Activated naive CD8-positive, alpha-beta T cell (primary cell): ENCODE results near the gene AKAP14.
"Not testable (repeated sequence)": the region's sequence is repeated elsewhere in the genome, so short reads cannot be mapped to it uniquely, and the experiment has no call there.

Experiments used
- H3K27ac Mint-ChIP-seq: one replicate; pipeline ENCODE4 v1.8.0; 2021; ENCODE audit warnings: mixed read lengths
- H3K27me3 Mint-ChIP-seq: one replicate; pipeline ENCODE4 v1.8.0; 2021; ENCODE audit warnings: mixed read lengths
- H3K36me3 Mint-ChIP-seq: one replicate; pipeline ENCODE4 v1.8.0; 2021; ENCODE audit warnings: mixed read lengths
- H3K4me1 Mint-ChIP-seq: one replicate; pipeline ENCODE4 v1.8.0; 2021; ENCODE audit warnings: low read depth, mixed read lengths
- H3K4me3 Mint-ChIP-seq: one replicate; pipeline ENCODE4 v1.8.0; 2021; ENCODE audit warnings: mild to moderate bottlenecking, mixed read lengths
- H3K9me3 Mint-ChIP-seq: one replicate; pipeline ENCODE4 v1.8.0; 2021; ENCODE audit warnings: low read depth, mixed read lengths

Gene AKAP14

DNA sequence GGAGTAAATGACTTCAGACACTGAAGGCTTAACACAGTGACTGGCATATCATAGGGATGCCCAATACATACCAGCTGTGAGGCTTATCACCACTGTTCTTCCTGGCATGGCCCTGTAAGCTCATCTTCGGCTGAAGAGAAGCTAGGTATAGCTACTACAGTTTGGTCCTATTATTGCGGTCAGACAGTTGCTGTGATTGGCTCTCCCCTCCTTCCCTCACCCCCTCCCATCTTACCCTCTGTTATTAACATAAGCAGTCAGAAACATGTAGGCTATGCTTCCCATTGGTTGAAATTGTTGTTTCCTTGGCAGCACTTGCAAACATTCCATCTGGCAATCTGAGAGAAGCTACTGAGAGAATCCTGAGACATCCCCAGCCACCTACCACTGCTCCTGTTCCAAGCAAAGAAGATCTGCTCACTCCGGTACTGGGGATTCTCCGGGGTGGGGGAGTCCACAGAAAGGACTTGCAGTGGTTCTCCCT, at the start of gene AKAP14:
Gene AKAP14, plus strand, starts transcription at position 51 of the 484 bp plus-strand sequence. CDS start 7,331 bp downstream, outside the sequence.
- H3K36me3 Mint-ChIP-seq, result no peaks in the 10 kb centered on the region

DNA sequence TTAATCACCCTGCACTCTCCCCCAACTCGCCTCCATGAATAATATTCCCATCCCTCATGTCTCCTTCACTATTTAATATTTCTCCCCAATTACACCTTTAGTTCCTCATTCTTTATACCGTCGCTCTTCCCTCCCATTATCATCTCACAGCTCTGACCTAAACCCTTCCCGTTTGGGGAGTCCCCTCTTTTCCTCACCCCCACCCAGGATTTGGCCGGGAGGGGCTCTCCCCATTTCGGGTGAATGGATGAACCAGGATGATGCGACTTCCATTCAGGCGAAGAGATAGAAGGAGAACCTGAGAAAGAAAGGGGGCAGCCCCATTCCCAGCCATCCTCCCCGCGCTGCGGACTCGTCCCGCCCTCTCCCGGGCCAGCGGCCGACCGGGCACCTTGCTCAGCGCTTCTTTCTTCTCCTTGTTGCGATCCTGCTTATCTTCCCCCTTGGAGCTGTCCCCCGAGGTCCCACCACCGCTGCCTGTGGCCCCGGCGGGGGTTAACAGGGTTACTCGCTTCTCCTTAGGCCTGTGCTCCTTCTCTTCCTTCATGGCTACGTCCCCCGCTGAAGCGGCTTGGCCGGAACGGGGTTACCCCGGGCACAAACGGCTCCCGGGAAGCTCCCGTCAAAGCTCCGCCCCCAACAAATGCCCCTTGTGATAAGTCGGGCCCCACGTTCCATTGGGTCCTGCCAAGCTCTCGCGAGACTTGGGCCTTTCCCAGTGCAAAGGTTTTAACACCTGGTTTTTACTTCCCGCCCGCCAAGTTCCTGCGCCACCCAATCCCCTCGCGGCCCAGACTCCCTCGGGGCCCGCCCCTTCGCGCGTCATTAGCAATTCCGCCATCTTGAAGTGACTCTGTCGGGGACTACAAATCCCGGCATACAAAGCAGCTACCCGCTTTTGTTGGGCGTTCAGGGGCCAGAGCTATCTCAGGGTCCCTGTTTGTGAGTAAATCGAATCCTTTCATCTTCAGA, 43.0 kb upstream of the AKAP14 start, which contains the start of gene UPF3B:
Gene UPF3B, minus strand, starts transcription at position 582 of the 972 bp plus-strand sequence. Its CDS starts 35 bp downstream, at position 547.
- H3K27me3 Mint-ChIP-seq, result no peaks in the 10 kb centered on the region
- H3K9me3 Mint-ChIP-seq, result no peaks in the 10 kb centered on the region
- peak within 1 kb of the TSS; percentile 99 for H3K4me3 Mint-ChIP-seq
- H3K36me3 Mint-ChIP-seq, result no peaks in the 10 kb centered on the region
- peaks cover 18% of the 10 kb centered on the region for H3K4me1 Mint-ChIP-seq
- peak within 1 kb of the TSS; percentile 95 for H3K27ac Mint-ChIP-seq

More for the DNA sequence above, at the start of gene AKAP14:
- H3K4me1 Mint-ChIP-seq, result peaks cover 3% of the 10 kb centered on the region
- no peaks in the 10 kb centered on the region for H3K27me3 Mint-ChIP-seq
- H3K4me3 Mint-ChIP-seq, result no peak within 1 kb of the TSS
- H3K27ac Mint-ChIP-seq, result no peak within 1 kb of the TSS
- no peaks in the 10 kb centered on the region for H3K9me3 Mint-ChIP-seq

DNA sequence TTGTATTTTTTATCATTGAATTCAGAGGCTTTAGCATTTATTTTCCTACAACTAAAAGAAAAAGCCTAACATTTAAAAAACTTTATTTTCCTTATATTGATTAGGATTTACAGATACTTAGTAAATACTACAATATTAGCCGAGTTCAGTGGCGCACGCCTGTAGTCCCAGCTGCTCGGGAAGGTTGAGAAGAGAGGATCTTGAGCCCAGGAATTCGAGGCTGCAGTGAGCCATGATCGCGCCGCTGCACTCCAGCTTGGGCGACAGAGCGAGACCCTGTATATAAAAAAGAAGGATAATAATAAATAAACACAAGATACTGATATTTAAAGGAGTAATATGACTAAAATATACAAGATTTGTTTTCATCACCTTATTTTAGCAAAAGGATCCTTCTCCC, 42.2 kb upstream of the AKAP14 start:
- Mint-ChIP-seq H3K9me3 (no peaks in the 10 kb centered on the region), H3K4me1 (peaks cover 18% of the 10 kb centered on the region), H3K4me3 (no peak overlapping the region), H3K27ac (peak overlapping the region; percentile 95), H3K36me3 (no peaks in the 10 kb centered on the region), H3K27me3 (no peaks in the 10 kb centered on the region)

DNA sequence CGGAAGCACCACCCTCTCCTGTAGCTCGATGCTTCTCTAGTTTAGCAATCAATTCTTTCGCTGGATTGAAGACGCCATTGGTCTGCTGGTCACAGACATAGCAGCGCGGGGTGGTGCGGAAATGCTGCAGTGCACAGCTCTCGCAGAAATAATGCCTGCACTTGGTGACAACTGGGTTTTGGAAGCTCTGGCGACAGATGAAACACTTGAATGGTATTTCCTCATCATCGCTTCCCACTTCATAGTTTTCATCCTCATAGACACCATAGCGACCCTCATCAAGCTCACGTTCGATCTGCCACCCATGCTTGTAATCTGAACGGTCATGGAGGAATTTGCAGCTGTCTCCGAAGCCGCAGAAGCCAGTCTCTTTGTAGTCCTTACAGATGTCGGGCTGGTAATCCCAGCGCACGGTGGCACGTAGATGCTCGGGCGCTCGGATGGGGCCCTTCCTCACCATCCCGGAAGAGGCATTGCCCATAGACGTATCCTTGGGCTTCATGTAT, 25.0 kb upstream of the AKAP14 start:
- Mint-ChIP-seq H3K27me3 (no peaks in the 10 kb centered on the region), H3K9me3 (no peaks in the 10 kb centered on the region), H3K4me1 (peaks cover 15% of the 10 kb centered on the region), H3K4me3 (peak overlapping the region; percentile 100), H3K36me3 (no peaks in the 10 kb centered on the region), H3K27ac (peak overlapping the region; percentile 99)

DNA sequence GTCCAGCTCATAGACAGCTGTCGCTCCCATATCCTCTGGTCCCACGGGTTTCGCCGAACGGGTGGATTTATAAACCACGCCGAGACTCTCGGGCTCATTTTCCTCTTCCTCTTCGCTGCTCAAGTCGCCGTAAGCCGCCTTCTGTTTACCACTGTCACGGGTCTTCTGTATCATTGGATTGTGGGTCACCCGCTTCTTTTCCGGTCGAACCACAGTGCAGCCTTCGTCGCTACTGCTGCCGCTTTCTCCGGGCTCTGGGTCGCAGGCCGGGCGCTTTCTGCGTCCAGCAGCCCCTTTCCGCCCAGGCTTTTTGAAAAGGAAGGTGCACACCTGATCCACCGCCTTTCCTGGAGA, 24.5 kb upstream of the AKAP14 start:
- Mint-ChIP-seq H3K4me1 (peaks cover 18% of the 10 kb centered on the region), H3K9me3 (no peaks in the 10 kb centered on the region), H3K27me3 (no peaks in the 10 kb centered on the region), H3K27ac (peak overlapping the region; percentile 99), H3K36me3 (no peaks in the 10 kb centered on the region), H3K4me3 (peak overlapping the region; percentile 100)

DNA sequence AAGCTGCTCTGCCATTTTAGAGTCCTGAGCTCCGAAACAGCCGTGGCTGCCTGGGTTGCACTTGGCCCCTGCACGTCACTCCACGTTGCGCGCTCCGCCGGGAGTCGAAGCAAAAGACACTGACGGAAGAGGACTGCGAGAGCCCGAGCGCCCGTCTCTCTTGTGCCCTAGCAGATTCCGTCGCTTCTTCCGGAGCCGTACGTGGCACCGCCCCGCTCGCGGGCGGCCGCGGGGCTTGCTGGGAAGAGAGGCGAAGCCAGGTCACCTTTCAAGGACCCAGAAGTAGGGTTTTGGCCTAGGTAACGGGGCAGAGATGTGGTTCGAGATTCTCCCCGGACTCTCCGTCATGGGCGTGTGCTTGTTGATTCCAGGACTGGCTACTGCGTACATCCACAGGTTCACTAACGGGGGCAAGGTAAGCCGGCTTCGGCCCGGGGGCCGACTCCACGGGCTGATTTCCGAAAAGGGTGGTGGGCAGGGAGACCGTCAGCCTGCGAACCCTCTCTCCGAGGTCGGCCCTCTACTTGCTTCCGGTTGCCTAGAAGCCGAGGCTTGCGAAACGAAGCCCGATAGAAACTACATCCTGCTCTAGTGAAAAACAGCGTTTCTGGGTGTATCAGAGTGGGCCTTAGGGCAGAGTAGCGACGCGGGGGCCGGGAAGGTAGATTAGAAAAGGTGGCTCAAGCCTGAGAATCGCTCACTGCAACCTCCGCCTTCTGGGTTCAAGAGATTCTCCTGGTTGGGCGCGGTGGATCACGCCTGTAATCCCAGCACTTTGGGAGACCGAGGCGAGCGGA, 23.9 kb upstream of the AKAP14 start, which contains the start of the genes NDUFA1 and RNF113A:
Gene NDUFA1, plus strand, starts transcription at position 234 of the 797 bp plus-strand sequence. Its CDS starts 80 bp downstream, at position 314.
Gene RNF113A, minus strand, starts transcription at position 135 of the 797 bp plus-strand sequence. Its CDS starts 120 bp downstream, at position 15.
- no peaks in the 10 kb centered on the region for H3K9me3 Mint-ChIP-seq
- peak within 1 kb of the TSS; percentile 99 for H3K27ac Mint-ChIP-seq
- H3K36me3 Mint-ChIP-seq, result no peaks in the 10 kb centered on the region
- H3K4me3 Mint-ChIP-seq, result peak within 1 kb of the TSS; percentile 100
- peaks cover 18% of the 10 kb centered on the region for H3K4me1 Mint-ChIP-seq
- no peaks in the 10 kb centered on the region for H3K27me3 Mint-ChIP-seq

DNA sequence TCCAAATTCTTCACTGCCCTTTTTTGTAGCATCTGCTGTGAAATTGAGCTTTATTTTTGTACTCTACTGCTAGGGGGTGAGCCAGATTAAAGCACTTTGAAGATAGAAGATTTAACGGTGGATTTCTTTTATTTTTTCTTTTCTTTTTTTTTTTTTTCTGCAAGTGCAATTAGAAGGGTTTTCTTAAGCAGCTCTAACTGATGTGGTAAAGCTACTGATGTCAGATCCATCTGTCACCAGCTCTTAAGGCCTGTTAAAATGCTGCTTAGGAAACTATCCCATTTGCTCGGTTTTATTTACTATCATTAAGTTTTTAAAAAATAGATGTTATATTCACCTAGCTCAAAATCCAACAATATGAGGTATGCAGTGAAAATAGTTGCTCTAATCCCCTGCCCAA, 17.0 kb upstream of the AKAP14 start:
- H3K4me1 Mint-ChIP-seq, result peaks cover 25% of the 10 kb centered on the region
- no peaks in the 10 kb centered on the region for H3K27me3 Mint-ChIP-seq
- no peaks in the 10 kb centered on the region for H3K9me3 Mint-ChIP-seq
- H3K4me3 Mint-ChIP-seq, result no peak overlapping the region
- peak overlapping the region; percentile 58 for H3K27ac Mint-ChIP-seq
- H3K36me3 Mint-ChIP-seq, result no peaks in the 10 kb centered on the region

DNA sequence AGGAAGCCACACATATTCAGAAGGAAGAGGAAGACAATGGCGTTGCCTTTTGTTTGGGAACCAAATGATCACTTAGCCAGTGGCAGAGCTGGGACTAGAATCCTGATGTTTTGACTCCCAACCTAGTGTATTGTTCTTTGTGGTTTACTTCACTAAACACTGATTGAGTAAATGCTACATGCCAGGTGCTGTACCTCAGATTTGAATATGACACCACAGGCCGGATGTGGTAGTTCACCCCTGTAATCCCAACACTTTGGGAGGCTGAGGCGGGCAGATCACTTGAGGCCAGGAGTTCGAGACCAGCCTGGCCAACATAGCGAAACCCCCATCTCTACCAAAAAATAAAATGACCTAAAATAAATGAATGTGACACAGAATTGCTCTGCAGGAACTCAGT, 15.6 kb upstream of the AKAP14 start:
- H3K27ac Mint-ChIP-seq, result peak overlapping the region; percentile 77
- no peaks in the 10 kb centered on the region for H3K27me3 Mint-ChIP-seq
- no peak overlapping the region for H3K4me3 Mint-ChIP-seq
- no peaks in the 10 kb centered on the region for H3K36me3 Mint-ChIP-seq
- peaks cover 23% of the 10 kb centered on the region for H3K4me1 Mint-ChIP-seq
- H3K9me3 Mint-ChIP-seq, result no peaks in the 10 kb centered on the region

DNA sequence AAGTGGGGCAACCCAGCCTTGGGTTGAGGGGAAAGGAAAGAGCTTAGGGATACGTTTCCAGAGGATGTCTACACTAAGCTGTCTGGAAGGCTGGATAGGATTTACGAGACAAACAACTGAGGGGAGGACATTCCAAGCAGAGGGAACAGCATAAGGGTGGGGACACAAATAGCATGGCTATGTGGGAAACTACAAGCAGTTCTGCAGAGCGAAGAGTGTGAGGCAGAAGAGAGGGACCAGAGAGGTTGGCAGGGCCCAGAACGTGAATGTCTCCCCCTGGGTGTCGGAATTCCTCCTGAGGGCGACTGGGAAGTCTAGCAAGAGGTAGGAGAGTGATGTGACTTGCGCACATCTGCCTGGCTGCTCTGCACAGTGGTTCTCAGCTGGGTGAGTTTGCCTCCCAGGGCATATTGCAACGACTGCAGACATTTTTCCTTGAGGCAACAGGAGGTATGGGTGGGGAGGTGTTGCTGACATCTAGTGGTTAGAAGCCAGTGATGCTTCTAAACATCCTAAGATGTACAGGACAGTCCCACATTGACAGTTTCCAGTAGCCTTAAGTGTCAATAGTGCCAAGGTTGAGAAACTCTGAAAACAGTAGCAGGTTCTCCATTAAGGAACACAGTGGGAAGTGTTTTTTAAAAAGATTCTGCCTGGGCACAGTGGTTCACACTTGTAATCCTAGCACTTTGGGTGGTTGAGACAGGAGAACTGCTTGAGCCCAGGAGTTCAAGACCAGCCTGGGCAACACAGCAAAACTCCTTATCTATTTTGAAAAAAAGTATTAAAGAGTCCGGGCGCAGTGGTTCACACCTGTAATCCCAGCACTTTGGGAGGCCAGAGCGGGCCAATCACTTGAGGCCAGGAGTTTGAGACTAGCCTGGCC, 14.9 kb upstream of the AKAP14 start:
- Mint-ChIP-seq H3K4me1 (peaks cover 23% of the 10 kb centered on the region), H3K27me3 (no peaks in the 10 kb centered on the region), H3K36me3 (no peaks in the 10 kb centered on the region), H3K27ac (peak overlapping the region; percentile 77), H3K9me3 (no peaks in the 10 kb centered on the region), H3K4me3 (no peak overlapping the region)

DNA sequence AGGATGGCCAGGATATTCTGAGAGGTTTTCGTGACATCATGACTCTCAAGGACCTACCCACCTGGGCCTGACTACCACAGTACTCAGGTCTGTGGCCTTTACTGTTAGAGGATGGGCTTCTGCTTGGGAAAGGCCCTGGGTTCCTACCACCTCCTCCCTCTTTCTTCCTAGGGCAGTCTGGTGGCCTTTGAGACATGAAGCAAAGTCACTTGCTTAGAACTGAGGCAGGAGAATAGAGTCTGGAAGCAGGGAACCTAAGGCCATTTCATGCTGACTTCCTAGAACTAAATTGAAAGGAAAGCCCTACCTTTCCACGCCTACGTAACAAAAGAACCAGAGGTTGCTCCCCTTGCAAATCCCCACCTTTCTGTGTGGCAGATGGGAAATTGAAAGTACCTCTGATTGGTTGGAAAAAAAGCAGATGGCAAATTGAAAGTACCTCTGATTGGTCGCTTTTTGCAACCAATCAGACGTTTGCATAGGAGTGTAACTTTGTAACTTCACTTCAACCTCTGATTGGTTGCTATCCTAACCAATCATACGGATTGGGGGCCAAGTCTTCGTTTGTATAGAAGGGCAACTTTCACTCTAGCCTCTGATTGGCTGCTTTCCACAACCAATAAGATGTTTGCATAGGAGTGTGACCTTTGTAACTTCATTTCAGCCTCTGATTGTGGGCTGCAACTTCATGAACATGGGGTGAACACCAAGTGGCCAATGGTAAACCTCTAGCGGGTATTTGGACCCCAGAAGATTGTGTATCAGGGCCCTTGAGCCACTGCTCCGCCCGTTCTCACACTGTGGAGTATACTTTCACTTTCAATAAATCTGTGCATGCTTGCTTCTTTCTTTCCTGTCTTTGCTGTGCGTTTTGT, 9.9 kb upstream of the AKAP14 start:
- Mint-ChIP-seq H3K27me3 (no peaks in the 10 kb centered on the region), H3K9me3 (no peaks in the 10 kb centered on the region), H3K4me1 (peaks cover 8% of the 10 kb centered on the region), H3K4me3 (peak overlapping the region; percentile 27), H3K27ac (no peak overlapping the region), H3K36me3 (no peaks in the 10 kb centered on the region)

DNA sequence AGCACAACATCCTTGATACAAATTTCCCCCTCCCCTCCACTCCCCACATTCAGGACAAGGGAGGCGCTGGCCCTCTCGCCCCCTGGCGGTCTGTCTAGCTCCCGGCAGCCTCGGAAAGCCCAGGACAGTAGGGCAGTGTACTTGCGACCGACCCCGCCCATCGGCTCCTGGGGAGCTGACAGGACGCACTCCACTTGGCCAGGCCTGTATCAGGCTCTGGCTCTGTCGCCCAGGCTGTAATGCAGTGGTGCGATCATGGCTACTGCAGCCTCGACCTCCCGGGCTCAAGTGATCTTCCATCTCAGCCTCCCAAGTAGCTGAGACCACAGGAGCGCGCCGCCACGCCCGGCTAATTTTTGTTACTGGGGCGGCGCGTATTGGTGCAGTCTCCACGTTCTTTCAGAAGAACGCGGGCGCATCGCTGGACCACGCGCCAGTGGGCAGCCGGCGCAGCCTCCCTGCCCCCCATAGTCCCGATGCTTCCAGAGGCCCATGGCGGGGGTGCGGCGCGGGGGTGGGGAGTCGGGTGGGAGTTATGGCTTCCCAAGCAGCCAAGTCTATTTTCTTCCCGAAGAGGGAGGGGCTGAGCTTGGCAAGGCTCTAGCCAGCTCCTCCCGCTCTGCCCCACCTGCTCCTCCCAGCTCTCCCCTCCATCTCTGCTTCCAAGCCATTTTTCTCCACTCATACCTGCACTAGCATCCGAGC, 7.8 kb upstream of the AKAP14 start:
- H3K36me3 Mint-ChIP-seq, result no peaks in the 10 kb centered on the region
- no peaks in the 10 kb centered on the region for H3K9me3 Mint-ChIP-seq
- H3K27ac Mint-ChIP-seq, result no peak overlapping the region
- H3K4me3 Mint-ChIP-seq, result peak overlapping the region; percentile 23
- H3K4me1 Mint-ChIP-seq, result peaks cover 6% of the 10 kb centered on the region
- H3K27me3 Mint-ChIP-seq, result no peaks in the 10 kb centered on the region

DNA sequence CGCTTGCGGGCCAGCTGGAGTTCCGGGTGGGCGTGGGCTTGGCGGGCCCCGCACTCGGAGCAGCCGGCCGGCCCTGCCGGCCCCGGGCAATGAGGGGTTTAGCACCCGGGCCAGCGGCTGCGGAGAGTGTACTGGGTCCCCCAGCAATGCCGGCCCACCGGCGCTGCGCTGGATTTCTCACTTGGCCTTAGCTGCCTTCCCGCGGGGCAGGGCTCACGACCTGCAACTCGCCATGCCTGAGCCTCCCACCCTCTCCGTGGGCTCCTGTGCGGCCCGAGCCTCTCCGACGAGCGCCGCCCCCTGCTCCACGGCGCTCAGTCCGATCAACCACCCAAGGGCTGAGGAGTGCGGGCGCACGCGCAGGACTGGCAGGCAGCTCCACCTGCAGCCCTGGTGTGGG, 5.1 kb upstream of the AKAP14 start:
- H3K9me3 Mint-ChIP-seq, H3K4me1 Mint-ChIP-seq, H3K4me3 Mint-ChIP-seq, H3K36me3 Mint-ChIP-seq, H3K27me3 Mint-ChIP-seq, H3K27ac Mint-ChIP-seq: not testable (repeated sequence)
